Measurements from ENCODE around the gene STX17. TPM values are rescaled to one million over a fixed set of nuclear protein-coding genes. Genes with fewer than 3 reads are reported as not detected.

The STX17 gene
- total RNA-seq (ENCODE audit: low replicate concordance), result 8.7 and 10.2 TPM in 2 replicates

GRCh38 chr9:99906403-99907207 lies at the start of gene STX17:
STX17 (plus strand) TSS chr9:99906654; CDS start chr9:99915240, 8,586 bp downstream.

Other genes starting within 250 kb of the STX17 start
- 0.23 and 0.35 TPM in 2 replicates for gene NR4A3, start 84.8 kb upstream of the STX17 start, total RNA-seq (ENCODE audit: low replicate concordance)
- gene ERP44, start 192.3 kb downstream of the STX17 start, total RNA-seq (ENCODE audit: low replicate concordance), result 3.3 and 6.3 TPM in 2 replicates
- gene INVS, start 192.6 kb downstream of the STX17 start, total RNA-seq (ENCODE audit: low replicate concordance), result 18.0 and 28.2 TPM in 2 replicates

All from smooth muscle cell of the coronary artery (primary cell).